H1 (cell line): ENCODE measurements around the gene RDH14. TPM values are rescaled to one million over a fixed set of nuclear protein-coding genes. Genes with fewer than 3 reads are reported as not detected.

ENCODE experiments used
- CTCF ChIA-PET: fragments of 300-600 bp; sonication (Branson Sonifier 250); formaldehyde crosslinking; loops from one replicate; lab custom pipeline; 2021; ENCODE audit not compliant: partially characterized antibody; lab: Charles Lee
- POLR2A ChIA-PET: fragments of 300-600 bp; sonication (Branson Sonifier 250); formaldehyde crosslinking; loops from one replicate; lab custom pipeline; 2021; ENCODE audit warnings: inconsistent platforms; ENCODE audit not compliant: partially characterized antibody; lab: Charles Lee
- DNase-seq, 2 experiments: peaks; one replicate each; pipeline versions ENCODE4 v3.0.0 to v3.0.0-alpha.2; 2010 to 2022; ENCODE audit warnings: low spot score in 2 of 2, low read depth in 1 of 2, mixed read lengths in 1 of 2
- FAIRE-seq: peaks from 2 replicates; lab custom pipeline; 2011; peaks lifted over from hg19 to GRCh38; lab: Jason Lieb, UNC
- H2AFZ ChIP-seq: 2 replicates; pipeline ENCODE4 v1.8.1; 2012; ENCODE audit warnings: low read length, inconsistent platforms
- H2AK5ac ChIP-seq: 2 replicates; pipeline ENCODE4 v1.6.1; 2013; ENCODE audit warnings: low read depth, low read length
- H2BK120ac ChIP-seq: replicated peaks from 2 replicates; pipeline ENCODE3; 2013; ENCODE audit warnings: low read depth, low read length, inconsistent platforms
- H2BK12ac ChIP-seq: 2 replicates; pipeline ENCODE4 v1.6.1; 2013; ENCODE audit warnings: low read depth, low read length
- H2BK15ac ChIP-seq: 2 replicates; pipeline ENCODE4 v1.6.1; 2013; ENCODE audit warnings: low read length
- H2BK20ac ChIP-seq: 2 replicates; pipeline ENCODE4 v1.6.1; 2013; ENCODE audit warnings: low read length
- H2BK5ac ChIP-seq: 2 replicates; pipeline ENCODE4 v1.6.1; 2013; ENCODE audit warnings: low read depth, low read length
- H3K14ac ChIP-seq: 2 replicates; pipeline ENCODE4 v1.6.1; 2013; ENCODE audit warnings: inconsistent platforms; ENCODE audit not compliant: insufficient read length
- H3K18ac ChIP-seq: 2 replicates; pipeline ENCODE4 v1.6.1; 2013; ENCODE audit warnings: low read length; ENCODE audit errors: extremely low read depth
- H3K23ac ChIP-seq: 2 replicates; pipeline ENCODE4 v1.6.1; 2013; ENCODE audit warnings: inconsistent platforms; ENCODE audit not compliant: insufficient read length
- H3K23me2 ChIP-seq: 2 replicates; pipeline ENCODE4 v1.6.1; 2013; ENCODE audit warnings: low read depth, low read length
- H3K27ac ChIP-seq: 2 replicates; pipeline ENCODE4 v1.6.1; 2011; ENCODE audit warnings: low read depth, low read length, inconsistent platforms
- H3K27me3 ChIP-seq, 4 experiments: replicated peaks in 1 of 4; 1 replicate in 1 of 4; 2 replicates in 3 of 4; pipeline versions ENCODE4 v1.6.1 to v1.8.1; 2011 to 2013; ENCODE audit warnings: low read length in 3 of 4, mild to moderate bottlenecking in 3 of 4, inconsistent platforms in 2 of 4, mixed read lengths in 2 of 4, moderate library complexity in 1 of 4; ENCODE audit not compliant: control insufficient read depth in 3 of 4, insufficient read depth in 3 of 4; ENCODE audit errors: extremely low read depth in 1 of 4
- H3K36me3 ChIP-seq, 4 experiments: 2 replicates each; pipeline versions ENCODE4 v1.6.1 to v1.8.1; 2011 to 2013; ENCODE audit warnings: mild to moderate bottlenecking in 4 of 4, low read length in 3 of 4, moderate library complexity in 2 of 4, control low read depth in 1 of 4, inconsistent platforms in 1 of 4; ENCODE audit not compliant: insufficient read depth in 4 of 4, control insufficient read depth in 2 of 4
- H3K4ac ChIP-seq: replicated peaks from 2 replicates; pipeline ENCODE3; 2013; ENCODE audit warnings: low read length, low read depth, mixed read lengths, inconsistent platforms; ENCODE audit not compliant: insufficient read length
- H3K4me1 ChIP-seq, 4 experiments: replicated peaks in 1 of 4; 1 replicate in 1 of 4; 2 replicates in 3 of 4; pipeline versions ENCODE4 v1.6.1 to v1.8.1; 2011 to 2013; ENCODE audit warnings: low read length in 3 of 4, inconsistent platforms in 2 of 4, mixed read lengths in 1 of 4; ENCODE audit not compliant: insufficient read depth in 4 of 4, control insufficient read depth in 3 of 4
- H3K4me2 ChIP-seq, 2 experiments: 2 replicates each; pipeline versions ENCODE4 v1.6.1 to v1.8.1; 2011 to 2013; ENCODE audit warnings: low read depth in 2 of 2, low read length in 2 of 2, control low read depth in 1 of 2, inconsistent platforms in 1 of 2, mild to moderate bottlenecking in 1 of 2; ENCODE audit not compliant: insufficient read depth in 1 of 2
- H3K4me3 ChIP-seq, 4 experiments: fragments of 200-600, 300-600 bp in 1 of 4; sonication (generic), shearing (Covaris generic), sonication (Bioruptor Twin) in 1 of 4; 2 replicates each; pipeline versions ENCODE4 v1.5.1 to v1.8.1; 2011 to 2016; ENCODE audit warnings: low read length in 4 of 4, low read depth in 3 of 4, control low read depth in 2 of 4, inconsistent platforms in 2 of 4, mild to moderate bottlenecking in 2 of 4, mixed read lengths in 1 of 4, moderate library complexity in 1 of 4; ENCODE audit not compliant: insufficient read depth in 2 of 4; ENCODE audit errors: extremely low read depth in 1 of 4
- H3K56ac ChIP-seq: replicated peaks from 2 replicates; pipeline ENCODE3; 2013; ENCODE audit warnings: low read depth, mild to moderate bottlenecking, mixed read lengths, low read length, inconsistent platforms; ENCODE audit not compliant: insufficient read length
- H3K79me1 ChIP-seq: 2 replicates; pipeline ENCODE4 v1.6.1; 2013; ENCODE audit warnings: low read depth, low read length, control low read depth
- H3K79me2 ChIP-seq, 2 experiments: 2 replicates each; pipeline versions ENCODE4 v1.6.1 to v1.8.1; 2012 to 2013; ENCODE audit warnings: low read length in 2 of 2, mild to moderate bottlenecking in 2 of 2, inconsistent platforms in 1 of 2; ENCODE audit not compliant: insufficient read depth in 2 of 2, control insufficient read depth in 1 of 2
- H3K9ac ChIP-seq, 4 experiments: replicated peaks in 1 of 4; 1 replicate in 1 of 4; 2 replicates in 3 of 4; pipeline versions ENCODE4 v1.6.1 to v1.8.1; 2011 to 2013; ENCODE audit warnings: low read depth in 3 of 4, low read length in 3 of 4, control low read depth in 2 of 4, mild to moderate bottlenecking in 2 of 4, moderate library complexity in 2 of 4, inconsistent platforms in 1 of 4; ENCODE audit errors: extremely low read depth in 1 of 4
- H3K9me3 ChIP-seq, 2 experiments: 2 replicates each; pipeline versions ENCODE4 v1.6.1 to v1.8.1; 2012 to 2013; ENCODE audit warnings: mild to moderate bottlenecking in 2 of 2, moderate library complexity in 2 of 2, control low read depth in 1 of 2, inconsistent platforms in 1 of 2, low read depth in 1 of 2, low read length in 1 of 2, mixed read lengths in 1 of 2; ENCODE audit not compliant: insufficient read depth in 2 of 2
- H4K20me1 ChIP-seq, 2 experiments: replicated peaks in 1 of 2; 2 replicates each; pipeline versions ENCODE3 to v1.8.1; 2011 to 2013; ENCODE audit warnings: inconsistent platforms in 2 of 2, low read length in 2 of 2, mild to moderate bottlenecking in 1 of 2; ENCODE audit not compliant: insufficient read depth in 2 of 2, control insufficient read depth in 1 of 2
- H4K5ac ChIP-seq: 2 replicates; pipeline ENCODE4 v1.6.1; 2013; ENCODE audit warnings: low read length, low read depth, mixed read lengths, inconsistent platforms; ENCODE audit not compliant: insufficient read length
- H4K8ac ChIP-seq: 2 replicates; pipeline ENCODE4 v1.8.0; 2013; ENCODE audit warnings: mild to moderate bottlenecking, moderate library complexity, low read length, inconsistent platforms; ENCODE audit not compliant: insufficient read depth; ENCODE audit errors: extremely low read depth
- H4K91ac ChIP-seq: replicated peaks from 2 replicates; pipeline ENCODE3; 2013; ENCODE audit warnings: low read length, mixed read lengths, inconsistent platforms; ENCODE audit not compliant: insufficient read length
- CEBPB ChIP-seq: IDR thresholded peaks from 2 replicates; pipeline ENCODE4 v1.6.1; 2012; ENCODE audit warnings: low read depth, low read length
- CHD2 ChIP-seq: IDR thresholded peaks from 2 replicates; pipeline ENCODE4 v1.6.1; 2012; ENCODE audit warnings: low read length, improper control_type of control experiment
- EP300 ChIP-seq, 2 experiments: IDR thresholded peaks; 1 replicate in 1 of 2; 2 replicates in 1 of 2; pipeline ENCODE4 v1.6.1; 2011 to 2012; ENCODE audit warnings: low read depth in 2 of 2, low read length in 2 of 2, mild to moderate bottlenecking in 2 of 2, borderline replicate concordance in 1 of 2, inconsistent platforms in 1 of 2, moderate library complexity in 1 of 2
- GTF2F1 ChIP-seq: IDR thresholded peaks from 2 replicates; pipeline ENCODE4 v1.6.1; 2012; ENCODE audit warnings: low read depth, low read length, improper control_type of control experiment, borderline replicate concordance
- NRF1 ChIP-seq: IDR thresholded peaks from 2 replicates; pipeline ENCODE4 v1.6.1; 2011; ENCODE audit warnings: mild to moderate bottlenecking, low read depth, low read length, improper control_type of control experiment
- RFX5 ChIP-seq: IDR thresholded peaks from 2 replicates; pipeline ENCODE4 v1.6.1; 2011; ENCODE audit warnings: low read depth, low read length, improper control_type of control experiment, borderline replicate concordance
- RNF2 ChIP-seq: fragments of 200-900, 300-1000 bp; sonication (generic); IDR thresholded peaks from 2 replicates; pipeline ENCODE4 v1.7.1; 2016; ENCODE audit warnings: borderline replicate concordance, low read depth, mild to moderate bottlenecking, antibody characterized with exemption, low read length; ENCODE audit not compliant: poor library complexity, severe bottlenecking; ENCODE audit errors: missing control alignments
- RXRA ChIP-seq: IDR thresholded peaks from 2 replicates; pipeline ENCODE4 v1.6.1; 2011; ENCODE audit warnings: low read depth, mild to moderate bottlenecking, low read length, moderate library complexity; ENCODE audit not compliant: insufficient read depth
- SAP30 ChIP-seq: fragments of 300-600 bp; sonication (generic); IDR thresholded peaks from 2 replicates; pipeline ENCODE4 v1.7.1; 2012; ENCODE audit warnings: low read length, moderate library complexity, mild to moderate bottlenecking, inconsistent platforms; ENCODE audit not compliant: insufficient read depth, insufficient replicate concordance
- SP4 ChIP-seq: IDR thresholded peaks from 2 replicates; pipeline ENCODE4 v1.6.1; 2012; ENCODE audit warnings: low read length, inconsistent platforms
- TBP ChIP-seq: IDR thresholded peaks from 2 replicates; pipeline ENCODE4 v1.6.1; 2011; ENCODE audit warnings: low read depth, low read length, improper control_type of control experiment
- TCF12 ChIP-seq: IDR thresholded peaks from 2 replicates; pipeline ENCODE4 v1.6.1; 2011; ENCODE audit warnings: low read depth, mild to moderate bottlenecking, low read length
- YY1 ChIP-seq: IDR thresholded peaks from 2 replicates; pipeline ENCODE4 v1.6.1; 2011; ENCODE audit warnings: low read depth, mild to moderate bottlenecking, low read length
- WGBS, 2 experiments: shearing (Covaris generic) in 1 of 2; methylation state at CpG; one replicate each; pipeline versions ENCODE4 v1.1.6 to v1.1.7; 2013 to 2015; ENCODE audit warnings: low lambda C conversion rate in 2 of 2, mixed read lengths in 2 of 2, inconsistent platforms in 1 of 2, low coverage in 1 of 2, missing lambda C conversion rate in 1 of 2; ENCODE audit not compliant: insufficient replicate concordance in 2 of 2, insufficient coverage in 1 of 2, insufficient read length in 1 of 2; ENCODE audit errors: extremely low coverage in 1 of 2, missing lambda C conversion rate in 1 of 2; 5-methylcytosine and 5-hydroxymethylcytosine counted together
- polyA plus RNA-seq, 7 experiments: library from polyadenylated mRNA; depleted of rRNA in 3 of 7; stranded (reverse) in 5 of 7; unstranded in 2 of 7; fragments of >200 nt in 5 of 7; fragments of 200-250 nt in 2 of 7; gene quantifications; 1 replicate in 5 of 7; 2 replicates in 1 of 7; 4 replicates in 1 of 7; pipeline versions ENCODE4 v1.2.1 to v1.2.3, GENCODE V29; 2011 to 2013; ENCODE audit warnings: missing spikeins in 2 of 7, mixed read lengths in 2 of 7
- total RNA-seq: library from RNA; stranded (reverse); fragmentation: NEBNext Ultra II Directional; extraction: Animal tissue kit (Norgen Biotek cat#: 25700); gene quantifications from 2 replicates; pipeline ENCODE4 v1.2.1, GENCODE V29; 2021
- TF ChIP-seq, protein P1 (sequence below): IDR thresholded peaks from 2 replicates; pipeline ENCODE4 v1.6.1; 2012; ENCODE audit warnings: inconsistent platforms

The RDH14 gene
- total and polyA plus RNA-seq, 2 of the 8 experiments (the other 6 are each of a cell fraction or from before 2014, with no cell fraction given), result 14.7 to 23.6 TPM

DNA sequence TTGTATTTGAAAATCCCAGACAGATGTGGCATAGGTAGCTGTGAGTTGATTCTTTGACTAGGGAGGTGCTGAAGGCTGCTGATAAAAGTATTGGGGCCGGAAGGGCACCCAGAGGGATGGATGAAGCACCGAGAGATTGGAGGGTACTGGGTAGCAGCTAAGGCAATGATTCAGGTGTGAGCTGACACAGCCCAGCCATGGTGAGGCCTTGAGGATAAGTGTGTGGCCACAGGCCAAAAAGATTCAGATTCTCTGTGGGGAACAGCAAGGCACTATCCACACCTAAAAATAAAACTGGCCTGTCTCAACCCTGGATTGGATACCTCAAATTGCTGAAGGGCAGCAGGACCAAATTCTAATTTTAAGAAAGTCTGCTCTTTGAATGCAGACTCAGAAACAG is 35.2 kb downstream of the RDH14 start:
- Histone ChIP-seq H4K91ac (no peak overlapping the region), H3K56ac (no peak overlapping the region), H2BK5ac (no peak overlapping the region), H3K4me2 (no peak overlapping the region), H3K79me1 (no peaks in the 10 kb centered on the region), H2AFZ (no peak overlapping the region), H3K9ac (no peak overlapping the region), H3K4ac (no peak overlapping the region), H3K23me2 (no peaks in the 10 kb centered on the region), H4K20me1 (no peaks in the 10 kb centered on the region), H3K4me3 (no peak overlapping the region), H3K36me3 (no peaks in the 10 kb centered on the region), H3K79me2 (no peaks in the 10 kb centered on the region), H4K5ac (no peak overlapping the region), H2AK5ac (no peak overlapping the region), H3K27me3 (peaks cover 0 to 1% (median 0%) of the 10 kb centered on the region in 4 experiments; a peak in 1 of 7 replicates), H4K8ac (no peak overlapping the region), H3K4me1 (peaks cover 0 to 3% (median 0%) of the 10 kb centered on the region in 4 experiments; a peak in 3 of 7 replicates), H3K23ac (no peak overlapping the region), H2BK15ac (no peak overlapping the region), H3K27ac (no peak overlapping the region), H3K9me3 (no peaks in the 10 kb centered on the region), H2BK20ac (no peak overlapping the region), H3K14ac (no peak overlapping the region), H2BK12ac (no peak overlapping the region), H2BK120ac (no peak overlapping the region), H3K18ac (no peak overlapping the region)
- DNase-seq, result no peak
- FAIRE-seq, result no peak
- WGBS, 2 experiments, result 100% methylated on average over 2 of the region's 2 CpGs; no CpG with 5 or more reads in 1 of the 2 experiments
- ChIA-PET POLR2A (interaction anchor here (0.6 kb wide), 1 partner anchor 35 kb away, joined by 3 read pairs; the partner anchor contains the start of gene RDH14), CTCF (interaction anchor here (1.0 kb wide), 1 partner anchor 73 kb away, joined by 3 read pairs; no protein-coding TSS in a partner anchor)
- TF ChIP-seq RFX5, result no peak
- no peak for TF ChIP-seq TCF12
- TF ChIP-seq NRF1, result no peak
- TF ChIP-seq YY1, result no peak
- no peak for TF ChIP-seq CEBPB
- no peak for TF ChIP-seq RNF2
- TF ChIP-seq CHD2, result no peak
- TF ChIP-seq, protein P1, sequence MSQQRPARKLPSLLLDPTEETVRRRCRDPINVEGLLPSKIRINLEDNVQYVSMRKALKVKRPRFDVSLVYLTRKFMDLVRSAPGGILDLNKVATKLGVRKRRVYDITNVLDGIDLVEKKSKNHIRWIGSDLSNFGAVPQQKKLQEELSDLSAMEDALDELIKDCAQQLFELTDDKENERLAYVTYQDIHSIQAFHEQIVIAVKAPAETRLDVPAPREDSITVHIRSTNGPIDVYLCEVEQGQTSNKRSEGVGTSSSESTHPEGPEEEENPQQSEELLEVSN, result no peak
- TF ChIP-seq SAP30, result no peak
- TF ChIP-seq TBP, result no peak
- TF ChIP-seq EP300 (IDR thresholded peaks at IDR 0.05; ENCODE audit: borderline replicate concordance in 1 of 2, low read depth in 2 of 2, low read length in 2 of 2), result no peak
- no peak for TF ChIP-seq GTF2F1
- no peak for TF ChIP-seq RXRA
- no peak for TF ChIP-seq SP4
